Loucy (cell line): ENCODE results near the gene CIRBP.

Experiments
- EZH2phosphoT487 ChIP-seq: fragments of 200-600 bp; IDR thresholded peaks from 2 replicates; pipeline ENCODE4 v1.6.1; 2018; ENCODE audit warnings: antibody characterized with exemption, mild to moderate bottlenecking, moderate library complexity, borderline replicate concordance
- TF ChIP-seq, protein P1 (sequence below): fragments of 200-600 bp; sonication (generic); conservative IDR thresholded peaks from 2 replicates; pipeline ENCODE4 v1.5.1; 2014; ENCODE audit warnings: mild to moderate bottlenecking, antibody characterized with exemption, low read length

DNA sequence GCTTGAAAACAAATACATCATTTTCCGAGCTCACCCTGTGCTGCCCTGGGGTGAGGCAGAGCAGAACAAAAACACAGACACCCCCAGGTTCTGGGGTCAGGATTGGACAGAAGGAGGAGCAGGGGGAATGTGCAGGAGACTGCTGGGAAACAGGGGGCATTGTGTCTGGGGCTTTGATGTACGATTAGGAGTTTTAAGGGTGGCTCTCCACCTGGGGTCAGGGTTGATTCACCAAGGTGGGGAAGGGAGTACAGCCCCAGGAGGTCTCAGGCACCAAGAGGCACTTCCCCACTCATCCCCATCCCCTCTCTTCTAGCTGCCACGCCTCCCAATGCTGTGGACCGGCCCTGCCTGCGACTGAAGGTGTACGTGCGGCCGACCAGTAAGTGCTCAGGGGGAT, 29.1 kb downstream of the CIRBP start:
- TF ChIP-seq, protein P1, sequence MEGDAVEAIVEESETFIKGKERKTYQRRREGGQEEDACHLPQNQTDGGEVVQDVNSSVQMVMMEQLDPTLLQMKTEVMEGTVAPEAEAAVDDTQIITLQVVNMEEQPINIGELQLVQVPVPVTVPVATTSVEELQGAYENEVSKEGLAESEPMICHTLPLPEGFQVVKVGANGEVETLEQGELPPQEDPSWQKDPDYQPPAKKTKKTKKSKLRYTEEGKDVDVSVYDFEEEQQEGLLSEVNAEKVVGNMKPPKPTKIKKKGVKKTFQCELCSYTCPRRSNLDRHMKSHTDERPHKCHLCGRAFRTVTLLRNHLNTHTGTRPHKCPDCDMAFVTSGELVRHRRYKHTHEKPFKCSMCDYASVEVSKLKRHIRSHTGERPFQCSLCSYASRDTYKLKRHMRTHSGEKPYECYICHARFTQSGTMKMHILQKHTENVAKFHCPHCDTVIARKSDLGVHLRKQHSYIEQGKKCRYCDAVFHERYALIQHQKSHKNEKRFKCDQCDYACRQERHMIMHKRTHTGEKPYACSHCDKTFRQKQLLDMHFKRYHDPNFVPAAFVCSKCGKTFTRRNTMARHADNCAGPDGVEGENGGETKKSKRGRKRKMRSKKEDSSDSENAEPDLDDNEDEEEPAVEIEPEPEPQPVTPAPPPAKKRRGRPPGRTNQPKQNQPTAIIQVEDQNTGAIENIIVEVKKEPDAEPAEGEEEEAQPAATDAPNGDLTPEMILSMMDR = no peak
- no peak for TF ChIP-seq EZH2phosphoT487
